Brain microvascular endothelial cell (primary cell): ENCODE data around the gene SLC35F1.

Experiments
- DNase-seq: peaks from one replicate; pipeline ENCODE4 v3.0.0-alpha.2; 2020
- H3K27ac ChIP-seq: fragments of 250-450 bp; sonication (Bioruptor Pico); 2 replicates; pipeline ENCODE4 v1.5.1; 2020; ENCODE audit warnings: mild to moderate bottlenecking, moderate library complexity
- H3K27me3 ChIP-seq: fragments of 250-450 bp; sonication (Bioruptor Pico); replicated peaks from 2 replicates; pipeline ENCODE4 v1.5.1; 2020; ENCODE audit warnings: mild to moderate bottlenecking
- H3K36me3 ChIP-seq: fragments of 250-450 bp; sonication (Bioruptor Pico); replicated peaks from 2 replicates; pipeline ENCODE4 v1.5.1; 2020; ENCODE audit warnings: mild to moderate bottlenecking
- H3K4me3 ChIP-seq: 2 replicates; pipeline ENCODE4 v1.5.1; 2011; ENCODE audit warnings: low read depth, mild to moderate bottlenecking, control low read depth, low read length, moderate library complexity
- in situ Hi-C: cut with HindIII; loops from 2 replicates; pipeline ENCODE4 v1.10.0; 2017; ENCODE audit warnings: low sequenced_read_pairs, low pct_ligation_motif_present
- TF ChIP-seq, protein P1 (sequence below): IDR thresholded peaks from 2 replicates; pipeline ENCODE4 v1.5.1; 2011; ENCODE audit warnings: low read depth, mild to moderate bottlenecking, moderate library complexity, low read length, control low read depth, inconsistent platforms; ENCODE audit errors: missing control alignments

The SLC35F1 gene

DNA sequence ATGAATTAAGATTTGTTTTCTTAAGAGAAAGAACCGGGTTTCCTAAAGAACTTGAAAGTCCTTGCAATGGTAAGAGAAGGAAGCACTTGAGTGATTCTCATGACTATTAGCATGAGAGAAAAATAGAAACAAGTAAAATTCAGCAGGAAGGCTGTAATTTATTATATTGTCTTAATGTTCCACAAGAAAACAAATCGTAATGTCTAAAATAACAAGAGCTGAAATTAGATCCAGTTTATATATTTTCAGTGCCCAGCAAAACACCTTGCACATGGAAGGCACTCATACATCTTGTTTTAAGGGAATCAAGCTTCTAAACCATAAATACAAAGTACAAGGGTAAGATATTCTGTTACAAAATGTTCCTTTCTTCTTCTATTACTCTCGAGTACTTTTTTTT is 411.6 kb downstream of the SLC35F1 start:
- in situ Hi-C loops = no loop called here
- no peaks in the 10 kb centered on the region for H3K36me3 ChIP-seq
- no peak for DNase-seq
- H3K4me3 ChIP-seq = no peak overlapping the region
- no peaks in the 10 kb centered on the region for H3K27me3 ChIP-seq
- H3K27ac ChIP-seq = no peak overlapping the region
- TF ChIP-seq, protein P1, sequence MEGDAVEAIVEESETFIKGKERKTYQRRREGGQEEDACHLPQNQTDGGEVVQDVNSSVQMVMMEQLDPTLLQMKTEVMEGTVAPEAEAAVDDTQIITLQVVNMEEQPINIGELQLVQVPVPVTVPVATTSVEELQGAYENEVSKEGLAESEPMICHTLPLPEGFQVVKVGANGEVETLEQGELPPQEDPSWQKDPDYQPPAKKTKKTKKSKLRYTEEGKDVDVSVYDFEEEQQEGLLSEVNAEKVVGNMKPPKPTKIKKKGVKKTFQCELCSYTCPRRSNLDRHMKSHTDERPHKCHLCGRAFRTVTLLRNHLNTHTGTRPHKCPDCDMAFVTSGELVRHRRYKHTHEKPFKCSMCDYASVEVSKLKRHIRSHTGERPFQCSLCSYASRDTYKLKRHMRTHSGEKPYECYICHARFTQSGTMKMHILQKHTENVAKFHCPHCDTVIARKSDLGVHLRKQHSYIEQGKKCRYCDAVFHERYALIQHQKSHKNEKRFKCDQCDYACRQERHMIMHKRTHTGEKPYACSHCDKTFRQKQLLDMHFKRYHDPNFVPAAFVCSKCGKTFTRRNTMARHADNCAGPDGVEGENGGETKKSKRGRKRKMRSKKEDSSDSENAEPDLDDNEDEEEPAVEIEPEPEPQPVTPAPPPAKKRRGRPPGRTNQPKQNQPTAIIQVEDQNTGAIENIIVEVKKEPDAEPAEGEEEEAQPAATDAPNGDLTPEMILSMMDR = no peak

DNA sequence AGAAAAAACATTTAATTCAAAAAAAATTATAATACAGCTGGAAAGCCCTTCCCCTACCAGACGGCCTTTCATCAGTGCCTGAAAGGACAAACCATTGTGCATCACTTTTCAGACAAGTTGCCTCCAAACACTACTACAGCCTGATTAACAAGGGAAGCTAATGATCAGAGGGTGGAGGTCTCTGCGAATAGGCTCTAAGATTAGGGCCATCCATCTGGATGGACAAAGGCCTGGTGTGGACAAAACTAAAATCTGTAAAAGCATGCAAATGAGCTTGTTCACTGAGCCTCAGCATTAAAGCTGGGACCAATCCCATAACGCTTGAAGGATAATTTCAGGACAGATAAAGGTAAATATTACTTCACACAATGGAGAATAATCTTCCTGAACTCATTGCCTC is 412.4 kb downstream of the SLC35F1 start:
- Histone ChIP-seq H3K36me3 (no peaks in the 10 kb centered on the region), H3K4me3 (no peak overlapping the region), H3K27me3 (no peaks in the 10 kb centered on the region), H3K27ac (no peak overlapping the region)
- no peak for DNase-seq
- in situ Hi-C loops = no loop called here
- TF ChIP-seq, protein P1 = no peak

DNA sequence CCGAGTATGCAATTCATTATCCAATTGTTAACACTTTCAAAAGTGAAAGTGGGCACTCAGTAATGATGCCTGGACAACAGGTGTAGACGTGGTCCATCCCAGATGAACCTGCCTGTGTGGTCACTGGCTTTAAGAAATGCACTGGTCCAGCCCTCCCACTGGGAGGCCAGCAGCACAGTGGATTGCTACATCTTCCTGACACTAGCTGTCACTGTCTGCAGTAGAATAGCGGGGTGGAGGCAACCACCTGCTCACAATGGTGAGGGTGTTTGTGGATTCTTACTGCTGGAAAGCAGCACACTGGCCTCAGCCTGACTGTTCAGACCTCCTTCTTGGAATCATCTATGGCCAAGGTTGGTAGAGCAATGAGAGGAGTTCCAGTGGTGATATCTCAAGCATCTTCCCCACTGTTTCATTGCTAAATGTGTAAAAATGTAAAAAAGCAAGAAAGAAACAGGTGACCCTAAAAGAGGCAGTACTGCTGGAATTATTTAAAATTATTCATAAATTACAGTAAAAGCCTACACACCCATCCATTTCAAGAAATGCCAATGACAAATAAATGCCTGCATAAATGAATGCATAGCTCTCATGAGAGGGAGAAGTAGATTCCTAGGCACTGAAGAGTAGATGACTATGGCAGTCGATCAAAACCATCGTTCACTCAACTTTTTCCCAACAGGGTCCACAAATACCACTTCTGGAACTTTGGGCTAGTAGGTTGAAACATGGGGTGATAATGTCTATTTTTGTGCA is 413.0 kb downstream of the SLC35F1 start:
- Histone ChIP-seq H3K4me3 (no peak overlapping the region), H3K27me3 (no peaks in the 10 kb centered on the region), H3K36me3 (no peaks in the 10 kb centered on the region), H3K27ac (no peak overlapping the region)
- no peak for DNase-seq
- TF ChIP-seq, protein P1 = no peak
- in situ Hi-C loops = no loop called here

DNA sequence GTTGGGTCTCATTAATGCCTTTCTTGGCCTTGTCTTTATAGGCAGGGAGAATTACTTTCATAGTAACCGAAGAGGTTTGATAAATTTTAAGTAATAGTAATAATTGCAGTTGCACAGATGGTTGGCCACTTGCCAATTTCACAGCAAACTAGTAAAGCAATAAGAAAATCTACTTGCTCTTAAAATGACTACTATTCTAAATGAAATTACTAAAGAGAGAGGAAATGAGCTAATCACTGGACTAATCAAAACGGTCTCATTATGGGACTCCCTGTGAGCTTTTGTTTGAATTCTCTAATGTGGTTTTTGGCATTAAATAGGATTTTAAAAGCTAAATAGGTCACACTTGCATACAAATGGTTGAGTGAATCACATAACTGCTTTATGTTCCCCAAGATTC is 413.6 kb downstream of the SLC35F1 start:
- TF ChIP-seq, protein P1 = no peak
- DNase-seq = no peak
- no peaks in the 10 kb centered on the region for H3K36me3 ChIP-seq
- no peak overlapping the region for H3K27ac ChIP-seq
- H3K27me3 ChIP-seq = no peaks in the 10 kb centered on the region
- no peak overlapping the region for H3K4me3 ChIP-seq
- in situ Hi-C loops = no loop called here

DNA sequence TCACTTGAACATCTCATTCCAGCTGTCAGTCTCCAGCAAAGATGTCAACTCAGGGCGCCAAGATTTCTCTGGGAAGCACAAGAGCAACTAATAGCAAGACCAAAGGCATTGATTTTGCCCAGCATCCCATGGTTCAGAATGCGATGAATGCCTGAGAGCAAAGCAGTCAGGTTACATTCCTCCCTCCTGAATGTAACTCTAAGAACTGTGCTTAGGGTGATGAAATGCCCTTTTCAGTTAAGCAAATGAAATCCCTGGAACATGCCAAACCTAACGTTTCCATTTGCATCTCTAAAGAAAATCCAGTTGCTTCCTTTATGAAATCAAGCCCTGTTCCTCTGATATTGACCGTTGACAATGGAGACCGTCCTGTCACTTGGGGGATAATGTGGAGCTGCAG is 417.1 kb downstream of the SLC35F1 start:
- no peak for DNase-seq

More for the DNA sequence above, 417.1 kb downstream of the SLC35F1 start:
- Histone ChIP-seq H3K36me3 (no peaks in the 10 kb centered on the region), H3K27ac (no peak overlapping the region), H3K4me3 (no peak overlapping the region), H3K27me3 (no peaks in the 10 kb centered on the region)
- TF ChIP-seq, protein P1 = no peak
- in situ Hi-C loops = no loop called here
